Spleen (tissue), 11 donors: ENCODE results near the gene ART1. TPM values are rescaled to one million over a fixed set of nuclear protein-coding genes. Genes with fewer than 3 reads are reported as not detected.

Experiments
- DNase-seq: peaks from one replicate; pipeline ENCODE4 v3.0.0-alpha.2; 2020
- H3K27ac ChIP-seq, 8 donors: fragments of 200-600 bp; sonication (generic) in 7 of 8; 1 replicate in 4 of 8; 2 replicates in 4 of 8; pipeline versions ENCODE4 v1.5.0 to v1.8.0; 2016 to 2021; ENCODE audit warnings: inconsistent platforms in 4 of 8, mild to moderate bottlenecking in 4 of 8, moderate library complexity in 1 of 8
- H3K27me3 ChIP-seq, 7 donors: fragments of 200-600 bp; sonication (generic) in 6 of 7; replicated peaks in 1 of 7; 1 replicate in 4 of 7; 2 replicates in 3 of 7; pipeline versions ENCODE4 v1.5.0 to v1.8.0; 2016 to 2021; ENCODE audit warnings: inconsistent platforms in 3 of 7, mild to moderate bottlenecking in 1 of 7
- H3K36me3 ChIP-seq, 6 donors: fragments of 200-600 bp; sonication (generic) in 5 of 6; 1 replicate in 4 of 6; 2 replicates in 2 of 6; pipeline versions ENCODE4 v1.5.0 to v1.8.0; 2016 to 2021; ENCODE audit warnings: inconsistent platforms in 2 of 6
- H3K4me1 ChIP-seq, 6 donors: fragments of 200-600 bp; sonication (generic) in 5 of 6; 1 replicate in 3 of 6; 2 replicates in 3 of 6; pipeline versions ENCODE4 v1.5.0 to v1.8.0; 2016 to 2021; ENCODE audit warnings: inconsistent platforms in 3 of 6
- H3K4me3 ChIP-seq, 8 donors: fragments of 200-600 bp; sonication (generic) in 7 of 8; 1 replicate in 4 of 8; 2 replicates in 4 of 8; pipeline versions ENCODE4 v1.5.0 to v1.8.0; 2016 to 2021; ENCODE audit warnings: inconsistent platforms in 4 of 8, mild to moderate bottlenecking in 4 of 8, moderate library complexity in 2 of 8
- H3K9me3 ChIP-seq, 8 donors: fragments of 200-600 bp; sonication (generic) in 7 of 8; 1 replicate in 4 of 8; 2 replicates in 4 of 8; pipeline versions ENCODE4 v1.5.0 to v1.8.0; 2016 to 2021; ENCODE audit warnings: inconsistent platforms in 4 of 8
- POLR2A ChIP-seq, 3 donors: fragments of 450-650 bp; IDR thresholded peaks; one replicate each; pipeline ENCODE4 v1.5.1; 2017; ENCODE audit warnings: antibody characterized with exemption in 3 of 3, mild to moderate bottlenecking in 1 of 3
- POLR2AphosphoS5 ChIP-seq, 3 donors: sonication (generic); formaldehyde crosslinking; IDR thresholded peaks; one replicate each; pipeline ENCODE4 v1.5.1; 2017; ENCODE audit warnings: antibody characterized with exemption in 3 of 3
- WGBS, 5 donors: extraction: QIAGEN DNeasy Blood & Tissue Kit in 3 of 5; methylation state at CpG; one replicate each; pipeline versions ENCODE4 v1.1.5 to v1.1.7; 2013 to 2018; 5-methylcytosine and 5-hydroxymethylcytosine counted together
- intact Hi-C: fragments of 100-400 bp; cut with DNase I; formaldehyde crosslinking; loops from one replicate; pipeline ENCODE4 v1.15.0; 2023; ENCODE audit warnings: low total_unique reads
- polyA plus RNA-seq, 3 donors: library from polyadenylated mRNA; stranded (reverse); fragments of 200-250 nt; gene quantifications; one replicate each; pipeline ENCODE4 v1.2.1, GENCODE V29; 2013
- total RNA-seq, 7 donors: library from RNA; depleted of rRNA in 3 of 7; stranded (reverse); fragments of >200 nt in 3 of 7; fragmentation: NEBNext Ultra II Directional in 4 of 7; extraction: Animal tissue kit (Norgen Biotek cat#: 25700) in 4 of 7; gene quantifications; one replicate each; pipeline versions ENCODE4 v1.1.0 to v1.2.1, GENCODE V29; 2016 to 2021
- TF ChIP-seq, protein P1 (sequence below), 11 experiments: fragments of 200-600 bp in 7 of 11; fragments of 450-650 bp in 4 of 11; sonication (generic) in 4 of 11; IDR thresholded peaks in 8 of 11; conservative IDR thresholded peaks in 3 of 11; 1 replicate in 7 of 11; 2 replicates in 4 of 11; pipeline versions ENCODE4 v1.4.0 to v1.8.0; 2016 to 2021; ENCODE audit warnings: antibody characterized with exemption in 11 of 11, inconsistent platforms in 4 of 11, mild to moderate bottlenecking in 1 of 11
- donor health status: healthy with polysubstance abuse.
- donor health status: DM: no; HTN: no; CAD: no; lungs with moderate emphysema.
- donor health status: DM: no; HTN: no; CAD: no.
- donor health status: Bipolar disorder and iron deficiency.
- donor health status: healthy.
- donor health status: DM: no; HTN: no; CAD: no.
- donor health status: DM: yes; HTN: yes; CAD: no.

ART1 gene
- total and polyA plus RNA-seq, 10 donors: not detected

DNA sequence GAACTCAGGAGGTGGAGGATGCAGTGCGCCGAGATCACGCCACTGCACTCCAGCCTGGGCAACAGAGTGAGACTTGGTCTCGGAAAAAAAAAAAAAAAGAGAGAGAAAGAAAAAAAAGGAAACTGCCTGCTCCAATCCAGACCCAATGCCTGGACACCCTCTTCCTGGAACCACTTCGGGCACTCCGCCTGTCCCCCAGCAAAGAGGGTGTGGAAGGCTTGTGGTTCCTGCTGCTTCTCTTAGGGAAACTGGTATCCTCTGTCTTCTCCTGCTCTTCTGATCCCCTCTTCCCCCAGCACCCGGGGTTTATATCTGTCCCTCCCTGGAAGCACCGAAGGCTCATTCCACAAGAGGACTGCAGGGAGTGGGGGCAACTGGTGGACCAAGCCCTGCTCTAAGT, 13.3 kb downstream of the ART1 start:
- Histone ChIP-seq H3K4me1 (no peaks in the 10 kb centered on the region), H3K36me3 (no peaks in the 10 kb centered on the region), H3K4me3 (no peak overlapping the region), H3K27ac (no peak overlapping the region), H3K9me3 (no peaks in the 10 kb centered on the region), H3K27me3 (peaks cover 0 to 18% (median 0%) of the 10 kb centered on the region in 7 donors)
- 85 to 95% (median 93%) methylated on average over 8 of the region's 8 CpGs for WGBS, 5 donors
- no peak for DNase-seq
- intact Hi-C loops: no loop called here
- TF ChIP-seq, protein P1, sequence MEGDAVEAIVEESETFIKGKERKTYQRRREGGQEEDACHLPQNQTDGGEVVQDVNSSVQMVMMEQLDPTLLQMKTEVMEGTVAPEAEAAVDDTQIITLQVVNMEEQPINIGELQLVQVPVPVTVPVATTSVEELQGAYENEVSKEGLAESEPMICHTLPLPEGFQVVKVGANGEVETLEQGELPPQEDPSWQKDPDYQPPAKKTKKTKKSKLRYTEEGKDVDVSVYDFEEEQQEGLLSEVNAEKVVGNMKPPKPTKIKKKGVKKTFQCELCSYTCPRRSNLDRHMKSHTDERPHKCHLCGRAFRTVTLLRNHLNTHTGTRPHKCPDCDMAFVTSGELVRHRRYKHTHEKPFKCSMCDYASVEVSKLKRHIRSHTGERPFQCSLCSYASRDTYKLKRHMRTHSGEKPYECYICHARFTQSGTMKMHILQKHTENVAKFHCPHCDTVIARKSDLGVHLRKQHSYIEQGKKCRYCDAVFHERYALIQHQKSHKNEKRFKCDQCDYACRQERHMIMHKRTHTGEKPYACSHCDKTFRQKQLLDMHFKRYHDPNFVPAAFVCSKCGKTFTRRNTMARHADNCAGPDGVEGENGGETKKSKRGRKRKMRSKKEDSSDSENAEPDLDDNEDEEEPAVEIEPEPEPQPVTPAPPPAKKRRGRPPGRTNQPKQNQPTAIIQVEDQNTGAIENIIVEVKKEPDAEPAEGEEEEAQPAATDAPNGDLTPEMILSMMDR (IDR thresholded peaks at IDR 0.05 in 8 of 11, conservative IDR thresholded peaks at IDR 0.05 in 3 of 11): no peak
- TF ChIP-seq POLR2AphosphoS5 (IDR thresholded peaks at IDR 0.05): no peak
- no peak for TF ChIP-seq POLR2A (IDR thresholded peaks at IDR 0.05)

DNA sequence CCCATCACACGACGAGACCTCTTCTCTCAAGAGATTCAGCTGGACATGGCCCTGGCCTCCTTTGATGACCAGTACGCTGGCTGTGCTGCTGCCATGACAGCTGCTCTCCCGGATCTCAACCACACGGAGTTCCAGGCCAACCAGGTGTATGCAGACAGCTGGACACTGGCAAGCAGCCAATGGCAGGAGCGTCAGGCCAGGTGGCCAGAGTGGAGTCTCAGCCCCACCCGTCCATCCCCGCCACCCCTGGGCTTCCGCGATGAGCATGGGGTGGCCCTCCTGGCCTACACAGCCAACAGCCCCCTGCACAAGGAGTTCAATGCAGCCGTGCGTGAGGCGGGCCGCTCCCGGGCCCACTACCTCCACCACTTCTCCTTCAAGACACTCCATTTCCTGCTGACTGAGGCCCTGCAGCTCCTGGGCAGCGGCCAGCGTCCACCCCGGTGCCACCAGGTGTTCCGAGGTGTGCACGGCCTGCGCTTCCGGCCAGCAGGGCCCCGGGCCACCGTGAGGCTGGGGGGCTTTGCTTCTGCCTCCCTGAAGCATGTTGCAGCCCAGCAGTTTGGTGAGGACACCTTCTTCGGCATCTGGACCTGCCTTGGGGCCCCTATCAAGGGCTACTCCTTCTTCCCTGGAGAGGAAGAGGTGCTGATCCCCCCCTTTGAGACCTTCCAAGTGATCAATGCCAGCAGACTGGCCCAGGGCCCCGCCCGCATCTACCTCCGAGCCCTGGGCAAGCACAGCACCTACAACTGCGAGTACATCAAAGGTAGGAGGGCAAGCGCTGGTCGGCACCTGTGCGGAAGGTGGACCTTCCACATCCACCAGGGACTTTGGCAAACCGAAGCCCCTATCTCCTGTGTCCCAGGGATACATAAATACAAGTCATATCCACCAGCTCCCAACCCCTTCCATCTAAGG, 14.9 kb downstream of the ART1 start:
- intact Hi-C loops: no loop called here
- DNase-seq: no peak
- no peaks in the 10 kb centered on the region for H3K4me1 ChIP-seq
- WGBS, 5 donors: 90 to 94% (median 92%) methylated on average over 21 to 33 of the region's 33 CpGs
- H3K9me3 ChIP-seq: no peaks in the 10 kb centered on the region
- H3K27ac ChIP-seq: no peak overlapping the region
- H3K4me3 ChIP-seq: no peak overlapping the region
- no peak for TF ChIP-seq POLR2A (IDR thresholded peaks at IDR 0.05)
- TF ChIP-seq POLR2AphosphoS5 (IDR thresholded peaks at IDR 0.05): peak in 1 of 3 donors; percentile 21
- TF ChIP-seq, protein P1 (IDR thresholded peaks at IDR 0.05 in 8 of 11, conservative IDR thresholded peaks at IDR 0.05 in 3 of 11): no peak
- peaks cover 0 to 17% (median 0%) of the 10 kb centered on the region in 7 donors for H3K27me3 ChIP-seq
- peaks cover 0 to 11% (median 5%) of the 10 kb centered on the region in 6 donors for H3K36me3 ChIP-seq

DNA sequence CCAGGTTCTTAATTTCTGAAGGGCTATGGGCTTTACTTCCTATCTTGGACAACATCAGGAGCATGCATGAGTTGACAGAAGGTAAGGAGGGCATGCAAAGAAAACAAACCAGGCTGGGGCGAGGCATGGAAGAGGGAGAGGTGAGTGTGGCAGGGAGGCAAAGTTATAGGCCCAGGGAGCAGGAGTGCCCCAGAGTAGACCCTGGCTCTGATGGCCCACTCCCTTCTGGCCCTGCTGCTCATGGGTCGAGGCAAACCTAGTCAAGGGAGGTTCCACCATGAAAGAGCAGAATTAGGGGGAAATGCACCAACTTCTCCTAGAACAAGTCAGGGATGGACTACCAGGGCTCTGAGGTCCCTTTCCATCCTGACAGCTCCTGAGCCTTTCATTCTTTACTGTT, 16.0 kb downstream of the ART1 start:
- Histone ChIP-seq H3K9me3 (no peaks in the 10 kb centered on the region), H3K27me3 (peaks cover 0 to 13% (median 0%) of the 10 kb centered on the region in 7 donors), H3K4me3 (no peak overlapping the region), H3K36me3 (peaks cover 0 to 22% (median 14%) of the 10 kb centered on the region in 6 donors), H3K27ac (no peak overlapping the region), H3K4me1 (no peaks in the 10 kb centered on the region)
- intact Hi-C loops: no loop called here
- 74 to 91% (median 79%) methylated on average over 2 of the region's 2 CpGs for WGBS, 5 donors
- DNase-seq: no peak
- TF ChIP-seq POLR2AphosphoS5 (IDR thresholded peaks at IDR 0.05) (no peak), POLR2A (IDR thresholded peaks at IDR 0.05) (no peak)
- TF ChIP-seq, protein P1 (IDR thresholded peaks at IDR 0.05 in 8 of 11, conservative IDR thresholded peaks at IDR 0.05 in 3 of 11): no peak

DNA sequence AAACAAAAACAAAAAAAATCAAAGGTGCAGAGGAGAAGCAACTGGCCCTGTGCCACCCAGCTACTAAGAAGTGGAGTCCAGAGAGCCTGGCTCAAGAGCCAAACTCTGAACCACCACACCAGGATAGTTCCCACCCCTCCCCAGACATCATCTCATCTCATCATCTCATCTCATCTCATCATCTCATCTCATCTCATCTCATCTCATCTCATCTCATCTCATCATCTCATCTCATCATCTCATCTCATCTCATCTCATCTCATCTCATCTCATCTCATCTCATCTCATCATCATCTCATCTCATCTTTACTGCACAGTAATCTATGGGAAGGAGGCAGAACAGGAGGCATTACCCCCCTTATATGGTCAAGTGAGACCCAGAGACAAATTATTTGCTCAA, 17.9 kb downstream of the ART1 start:
- intact Hi-C loops: no loop called here

More for the DNA sequence above, 17.9 kb downstream of the ART1 start:
- Histone ChIP-seq H3K4me1 (no peaks in the 10 kb centered on the region), H3K4me3 (no peak overlapping the region), H3K36me3 (peaks cover 0 to 41% (median 33%) of the 10 kb centered on the region in 6 donors), H3K27ac (no peak overlapping the region), H3K27me3 (peaks cover 0 to 5% (median 0%) of the 10 kb centered on the region in 7 donors), H3K9me3 (no peaks in the 10 kb centered on the region)
- TF ChIP-seq POLR2A (IDR thresholded peaks at IDR 0.05): no peak
- no peak for TF ChIP-seq POLR2AphosphoS5 (IDR thresholded peaks at IDR 0.05)
- TF ChIP-seq, protein P1 (IDR thresholded peaks at IDR 0.05 in 8 of 11, conservative IDR thresholded peaks at IDR 0.05 in 3 of 11): no peak
- no peak for DNase-seq
